IPS-11a (cell line): ENCODE results near the gene RGP1.

Experiments
- H3K4me3 ChIP-seq: one replicate; pipeline ENCODE4 v1.5.1; 2013; ENCODE audit warnings: low read depth, low read length, control low read depth

The RGP1 gene, protein sequence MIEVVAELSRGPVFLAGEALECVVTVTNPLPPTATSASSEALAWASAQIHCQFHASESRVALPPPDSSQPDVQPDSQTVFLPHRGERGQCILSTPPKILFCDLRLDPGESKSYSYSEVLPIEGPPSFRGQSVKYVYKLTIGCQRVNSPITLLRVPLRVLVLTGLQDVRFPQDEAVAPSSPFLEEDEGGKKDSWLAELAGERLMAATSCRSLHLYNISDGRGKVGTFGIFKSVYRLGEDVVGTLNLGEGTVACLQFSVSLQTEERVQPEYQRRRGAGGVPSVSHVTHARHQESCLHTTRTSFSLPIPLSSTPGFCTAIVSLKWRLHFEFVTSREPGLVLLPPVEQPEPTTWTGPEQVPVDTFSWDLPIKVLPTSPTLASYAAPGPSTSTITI

DNA sequence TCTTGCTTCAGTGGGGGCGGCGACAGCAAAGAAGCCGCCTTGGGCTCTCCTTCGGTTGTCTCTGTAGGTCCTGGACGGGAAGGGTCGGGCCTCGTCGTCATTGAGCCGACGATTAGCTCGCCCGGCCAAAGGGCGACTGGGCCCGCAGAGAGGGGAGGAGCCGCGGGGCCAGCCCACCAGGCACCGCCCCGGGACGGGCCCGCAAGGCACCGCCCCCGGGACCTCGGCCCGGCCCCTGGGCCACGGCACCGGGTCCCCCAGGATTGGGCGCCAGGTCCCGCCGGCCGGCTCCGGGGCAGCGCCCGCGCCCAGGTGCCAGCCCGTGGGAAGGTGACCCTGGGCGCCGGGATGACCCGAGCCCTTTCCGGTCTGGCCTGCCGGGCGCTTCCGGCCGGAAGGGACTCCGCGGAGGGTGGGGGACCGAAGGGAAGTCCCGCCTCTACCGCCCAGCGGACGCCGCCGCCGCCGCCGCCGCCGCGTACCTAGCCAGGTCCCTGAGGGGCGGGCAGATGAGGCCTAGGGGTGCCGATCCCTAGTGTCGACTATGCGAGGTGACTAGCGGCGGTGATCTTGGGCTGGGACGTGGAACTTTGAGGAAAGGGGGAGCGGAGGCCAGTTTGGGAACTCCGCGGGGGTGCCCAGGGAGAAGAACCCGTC, at the start of gene RGP1, which contains the start of gene GBA2:
TSS of gene RGP1 (plus strand) at position 430 of the 657 bp plus-strand sequence. CDS start 469 bp downstream, outside the sequence.
TSS of gene GBA2 (minus strand) at position 371 of the 657 bp plus-strand sequence. CDS start 524 bp downstream, outside the sequence.
- peak within 1 kb of the TSS; percentile 83 for H3K4me3 ChIP-seq

DNA sequence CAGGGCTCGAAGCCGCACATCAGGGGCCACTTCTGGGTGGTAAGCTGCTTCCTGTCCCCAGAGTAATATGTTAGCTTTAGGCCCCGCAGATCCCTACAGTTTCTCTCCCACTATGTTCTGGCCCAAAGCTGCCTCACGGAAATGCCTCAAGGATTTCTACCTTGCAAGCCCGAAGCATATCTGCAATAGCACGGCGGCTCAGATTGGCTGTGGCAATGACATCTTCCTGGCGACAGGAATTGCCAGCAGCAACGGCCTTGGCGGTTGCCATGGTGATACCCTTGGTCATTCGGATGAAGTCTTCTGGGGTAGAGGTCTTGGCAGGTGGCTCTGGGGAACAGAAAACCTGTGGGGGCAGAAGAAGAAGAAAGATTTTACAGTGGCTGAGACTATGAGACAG, 49.1 kb upstream of the RGP1 start:
- H3K4me3 ChIP-seq: no peak overlapping the region

GRCh38 chr9:35700942-35701341, 48.1 kb upstream of the RGP1 start:
- no peak overlapping the region for H3K4me3 ChIP-seq

DNA sequence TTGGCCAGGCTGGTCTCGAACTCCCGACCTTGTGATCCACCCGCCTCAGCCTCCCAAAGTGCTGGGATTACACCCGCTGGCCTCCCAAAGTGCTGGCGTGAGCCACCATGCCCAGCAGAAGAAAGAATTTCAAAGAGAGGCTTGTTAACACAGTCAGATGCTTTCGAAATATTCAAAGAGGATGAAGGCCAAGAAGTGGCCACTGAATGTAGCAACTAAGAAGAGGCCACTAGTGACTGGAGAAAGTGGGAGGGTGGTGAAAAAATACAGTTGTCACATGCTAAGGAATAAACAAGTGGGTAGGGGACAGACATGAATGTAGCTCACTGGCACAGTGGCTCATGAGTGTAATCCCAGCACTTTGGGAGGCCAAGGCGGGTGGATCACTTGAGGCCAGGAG, 46.4 kb upstream of the RGP1 start:
- no peak overlapping the region for H3K4me3 ChIP-seq

GRCh38 chr9:35703906-35704672, 45.0 kb upstream of the RGP1 start:
- H3K4me3 ChIP-seq: no peak overlapping the region

DNA sequence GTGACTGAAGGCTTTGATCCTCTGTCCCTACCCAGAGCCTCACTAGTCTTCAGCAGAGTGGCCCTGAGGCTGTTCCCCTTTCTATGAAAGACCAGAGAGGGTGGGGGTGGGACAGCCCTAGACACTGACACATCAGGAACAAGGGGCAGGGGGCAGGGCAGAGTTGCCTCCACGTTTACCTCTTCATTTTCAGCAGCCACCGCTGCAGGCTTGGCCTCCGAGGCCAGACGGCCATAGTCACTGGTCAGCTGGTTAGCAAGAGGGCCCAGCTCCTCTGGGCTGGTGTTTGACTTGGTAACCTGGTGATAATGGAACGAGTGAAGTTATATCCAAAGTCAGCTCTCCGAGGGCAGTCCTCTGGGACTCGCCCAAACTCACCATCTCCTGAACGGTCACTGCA, 43.7 kb upstream of the RGP1 start:
- no peak overlapping the region for H3K4me3 ChIP-seq

DNA sequence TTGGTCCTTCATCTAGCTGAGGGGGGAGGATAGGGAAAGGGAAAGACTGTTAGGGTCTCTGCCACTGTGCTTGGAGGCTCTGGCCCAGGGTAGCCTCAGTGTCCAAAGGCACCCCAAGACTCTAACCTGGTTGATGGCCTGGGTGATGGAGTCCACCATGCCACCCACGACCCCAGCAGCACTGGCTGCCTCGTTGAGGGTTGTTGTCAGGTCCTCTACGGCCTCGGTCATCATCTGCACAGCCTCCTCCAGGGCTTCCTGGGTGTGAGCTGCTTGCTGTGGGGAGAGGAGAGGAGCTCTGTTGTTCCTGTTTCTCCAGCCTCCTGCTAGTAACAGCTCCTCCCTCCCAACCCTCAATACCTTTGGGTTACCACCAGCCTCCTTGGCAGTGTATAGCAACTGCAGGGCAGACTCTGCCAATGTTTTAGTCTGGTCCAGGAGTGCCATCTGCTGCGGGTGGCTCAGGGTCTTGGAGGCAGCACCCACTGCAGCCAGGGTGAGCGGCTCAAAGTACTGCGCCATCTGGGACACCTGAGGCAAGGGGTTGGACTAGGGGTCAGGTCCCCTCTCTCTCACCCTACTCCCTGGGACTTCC, 43.2 kb upstream of the RGP1 start:
- H3K4me3 ChIP-seq: no peak overlapping the region

- no peak overlapping the region for H3K4me3 ChIP-seq
Observed at GRCh38 chr9:35706951-35707350, 42.1 kb upstream of the RGP1 start.

- H3K4me3 ChIP-seq: no peak overlapping the region
Observed at GRCh38 chr9:35708146-35708545, 40.9 kb upstream of the RGP1 start.

- no peak overlapping the region for H3K4me3 ChIP-seq
Observed at GRCh38 chr9:35710818-35711500, 38.1 kb upstream of the RGP1 start.

DNA sequence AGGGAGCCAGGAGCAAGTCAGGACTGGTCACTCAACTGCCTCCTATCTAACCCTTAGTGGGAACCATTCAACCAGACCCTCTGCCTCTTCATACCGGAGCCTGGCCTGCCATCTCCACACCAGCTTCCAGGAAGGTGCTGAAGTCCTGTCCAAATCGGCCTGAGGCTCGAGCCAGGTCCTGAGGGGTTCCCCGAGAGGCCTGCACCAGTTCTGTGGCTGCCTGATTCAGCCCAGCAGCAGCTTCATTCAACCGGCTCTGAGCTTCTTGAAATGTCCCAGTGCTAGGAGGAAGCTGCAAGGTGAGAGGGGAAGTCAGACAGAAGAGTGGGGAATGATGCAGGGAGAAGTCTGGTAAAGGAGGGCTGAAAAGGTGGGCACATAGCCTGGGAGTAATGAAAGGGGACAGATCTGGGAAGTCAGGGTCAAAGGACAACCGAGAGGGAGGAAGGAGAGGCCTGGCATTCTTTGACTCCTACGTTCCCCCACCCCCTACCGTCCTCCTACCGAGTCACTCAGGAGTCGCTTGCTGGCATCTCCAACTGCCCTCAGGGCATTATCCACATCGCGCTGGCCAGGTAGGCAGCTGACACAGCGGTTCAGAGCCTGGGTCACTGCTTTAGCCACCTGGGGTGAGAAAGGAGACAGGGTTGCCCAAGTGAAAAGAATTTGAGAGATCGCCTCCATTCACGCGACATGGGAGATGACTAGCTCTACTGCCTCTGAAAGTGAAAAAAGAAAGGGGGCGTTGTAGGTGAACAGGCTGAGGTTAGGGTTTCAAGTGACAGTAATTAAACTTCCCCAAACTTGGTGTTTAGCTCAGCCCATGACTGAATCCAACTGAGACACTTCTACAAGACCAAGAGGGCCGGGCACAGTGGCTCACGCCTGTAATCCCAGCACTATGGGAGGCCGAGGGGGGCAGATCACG, 37.3 kb upstream of the RGP1 start:
- no peak overlapping the region for H3K4me3 ChIP-seq

DNA sequence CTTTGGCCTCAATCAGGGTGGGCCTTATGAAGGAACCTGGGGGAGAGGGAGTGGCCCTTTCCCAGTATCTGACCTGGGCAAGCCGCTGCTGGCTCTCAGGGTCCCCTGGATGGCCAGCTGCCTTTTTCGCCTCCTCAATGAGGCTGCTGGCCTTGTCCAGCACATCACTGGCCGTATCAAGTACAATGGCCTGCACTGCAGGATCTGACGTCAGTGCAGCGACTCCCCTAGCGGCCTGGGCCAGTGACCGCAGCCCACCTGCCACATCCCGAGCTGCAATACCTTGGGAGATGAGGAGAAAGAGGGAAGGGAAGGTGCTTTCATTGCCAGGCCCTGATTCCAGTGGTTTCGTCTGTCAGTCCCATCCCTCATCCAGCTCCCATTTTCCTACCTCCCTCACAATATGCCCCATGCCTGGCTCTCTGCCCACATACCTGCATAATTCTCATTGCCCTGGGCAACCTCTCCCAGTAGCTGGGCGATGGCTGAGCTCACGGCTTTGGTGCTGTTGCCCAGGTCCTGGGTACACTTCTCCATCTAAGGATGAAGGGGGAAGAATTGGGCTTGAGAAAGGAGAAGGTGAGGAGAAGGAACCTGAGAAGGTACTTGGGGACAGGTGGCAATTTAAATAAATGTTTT, 36.2 kb upstream of the RGP1 start:
- H3K4me3 ChIP-seq: no peak overlapping the region

DNA sequence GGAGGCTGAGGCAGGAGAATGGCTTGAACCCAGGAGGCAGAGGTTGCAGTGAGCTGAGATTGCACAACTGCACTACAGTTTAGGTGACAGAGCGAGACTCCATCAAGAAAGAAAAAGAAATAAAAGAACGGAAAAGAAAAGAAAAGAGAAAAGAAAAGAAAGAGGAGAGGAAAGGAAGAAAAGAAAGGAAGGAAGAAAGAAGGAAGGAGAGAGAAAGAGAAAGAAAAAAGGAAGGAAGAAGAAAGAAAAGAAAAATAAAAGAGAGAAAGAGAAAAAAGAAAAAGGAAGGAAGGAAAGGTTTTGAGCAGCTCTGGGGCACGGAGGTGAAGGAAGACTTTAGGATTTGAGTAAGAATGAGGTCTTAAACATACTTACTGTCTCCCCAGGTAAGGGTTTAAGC, 35.5 kb upstream of the RGP1 start:
- no peak overlapping the region for H3K4me3 ChIP-seq

DNA sequence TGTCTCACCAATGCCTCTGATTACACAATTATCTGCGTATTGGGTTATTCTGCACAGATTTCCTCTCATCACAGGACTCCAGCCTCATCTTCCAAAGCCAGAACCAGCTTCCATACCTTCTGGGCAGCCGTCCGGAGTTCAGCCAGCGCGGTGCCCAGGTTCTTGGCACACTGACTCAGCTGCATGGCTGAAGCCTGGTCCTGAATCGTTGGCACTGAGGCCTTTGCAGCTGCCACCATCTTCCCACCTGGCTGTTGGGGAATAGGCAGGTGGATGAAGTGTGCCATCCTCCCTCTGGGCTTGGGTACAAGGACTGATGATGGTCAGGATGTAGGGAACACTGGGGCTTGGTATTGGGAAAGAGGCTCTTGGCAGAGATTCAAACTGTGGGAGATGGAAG, 35.0 kb upstream of the RGP1 start:
- H3K4me3 ChIP-seq: no peak overlapping the region

GRCh38 chr9:35714579-35715252, 34.4 kb upstream of the RGP1 start:
- H3K4me3 ChIP-seq: no peak overlapping the region

DNA sequence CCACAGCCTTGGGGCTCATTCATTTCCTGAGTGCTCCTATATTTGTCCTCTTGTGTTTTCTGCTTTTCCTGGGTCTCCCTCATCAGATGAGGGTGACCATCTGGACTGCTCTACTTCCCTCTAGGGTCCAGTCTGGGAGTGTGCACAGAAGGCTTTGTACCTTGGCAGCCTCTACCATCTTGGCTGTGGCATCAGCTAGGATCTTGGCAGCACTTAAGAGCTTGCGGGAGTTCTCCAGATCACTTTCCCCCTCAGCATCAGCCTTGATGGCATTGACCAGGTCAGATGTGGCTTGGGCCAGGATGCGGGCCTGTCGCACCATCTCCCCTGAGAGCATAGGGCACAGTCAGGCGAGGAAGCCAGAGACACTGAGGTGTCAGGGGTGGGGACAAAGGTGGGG, 32.9 kb upstream of the RGP1 start:
- no peak overlapping the region for H3K4me3 ChIP-seq

GRCh38 chr9:35717132-35717870, 31.8 kb upstream of the RGP1 start:
- H3K4me3 ChIP-seq: no peak overlapping the region
